Tibial nerve (tissue), 4 donors: ENCODE data around the gene IQSEC3. TPM values are rescaled to one million over a fixed set of nuclear protein-coding genes. Genes with fewer than 3 reads are reported as not detected.

Experiments used
- DNase-seq, 2 donors: peaks; one replicate each; pipeline ENCODE4 v3.0.0-alpha.2; 2019; ENCODE audit warnings: low spot score in 2 of 2
- H3K27ac ChIP-seq, 4 donors: fragments of 200-600 bp; sonication (generic) in 3 of 4; one replicate each; pipeline ENCODE4 v1.5.1; 2017 to 2019; ENCODE audit warnings: mild to moderate bottlenecking in 1 of 4
- H3K27me3 ChIP-seq, 2 donors: fragments of 200-600 bp; sonication (generic) in 1 of 2; one replicate each; pipeline versions ENCODE4 v1.5.1 to v1.6.0; 2017 to 2019
- H3K36me3 ChIP-seq, 3 donors: fragments of 200-600 bp; sonication (generic); one replicate each; pipeline ENCODE4 v1.5.1; 2018 to 2019
- H3K4me1 ChIP-seq, 4 donors: fragments of 200-600 bp; sonication (generic) in 3 of 4; one replicate each; pipeline ENCODE4 v1.5.1; 2017 to 2019
- H3K4me3 ChIP-seq, 4 donors: fragments of 200-600 bp; sonication (generic) in 3 of 4; one replicate each; pipeline ENCODE4 v1.5.1; 2017 to 2019; ENCODE audit warnings: mild to moderate bottlenecking in 1 of 4, moderate library complexity in 1 of 4
- H3K9me3 ChIP-seq, 4 donors: fragments of 200-600 bp; sonication (generic) in 3 of 4; one replicate each; pipeline ENCODE4 v1.5.1; 2017 to 2019
- CTCF ChIP-seq, 5 experiments: fragments of 200-600 bp in 3 of 5; fragments of 450-650 bp in 2 of 5; sonication (generic) in 3 of 5; IDR thresholded peaks; one replicate each; pipeline ENCODE4 v1.5.1; 2016 to 2019; ENCODE audit warnings: antibody characterized with exemption in 5 of 5, mild to moderate bottlenecking in 3 of 5, moderate library complexity in 2 of 5
- EP300 ChIP-seq, 2 donors: sonication (generic); formaldehyde crosslinking; IDR thresholded peaks; one replicate each; pipeline ENCODE4 v1.6.1; 2017; ENCODE audit warnings: antibody characterized with exemption in 2 of 2, mild to moderate bottlenecking in 1 of 2
- POLR2A ChIP-seq, 2 donors: fragments of 450-650 bp; IDR thresholded peaks; one replicate each; pipeline ENCODE4 v1.6.1; 2017; ENCODE audit warnings: antibody characterized with exemption in 2 of 2, mild to moderate bottlenecking in 2 of 2, moderate library complexity in 2 of 2
- WGBS, 2 donors: methylation state at CpG; one replicate each; pipeline ENCODE4 v1.1.5; 2018; 5-methylcytosine and 5-hydroxymethylcytosine counted together
- total RNA-seq, 4 donors: library from RNA; depleted of rRNA; stranded (reverse); fragments of >200 nt; gene quantifications; one replicate each; pipeline ENCODE4 v1.1.0, GENCODE V29; 2016

Gene IQSEC3
- total RNA-seq, 4 donors from 2014 or later, result 0.84 to 6.5 (median 1.6) TPM

- no peaks in the 10 kb centered on the region for H3K27me3 ChIP-seq
- TF ChIP-seq POLR2A (IDR thresholded peaks at IDR 0.05), result no peak
- TF ChIP-seq EP300 (IDR thresholded peaks at IDR 0.05), result no peak
- TF ChIP-seq CTCF (IDR thresholded peaks at IDR 0.05), result no peak
- WGBS, 2 donors, result 72 to 94% methylated on average over 5 to 13 of the region's 13 CpGs
- H3K27ac ChIP-seq, result no peak overlapping the region
- H3K4me1 ChIP-seq, result no peaks in the 10 kb centered on the region
- H3K36me3 ChIP-seq, result no peaks in the 10 kb centered on the region
- no peaks in the 10 kb centered on the region for H3K9me3 ChIP-seq
- no peak overlapping the region for H3K4me3 ChIP-seq
- no peak for DNase-seq
Observed at GRCh38 chr12:156945-157344, 90.4 kb downstream of the IQSEC3 start.

- Histone ChIP-seq H3K4me3 (no peak overlapping the region), H3K27ac (no peak overlapping the region), H3K36me3 (no peaks in the 10 kb centered on the region), H3K4me1 (no peaks in the 10 kb centered on the region), H3K9me3 (no peaks in the 10 kb centered on the region), H3K27me3 (no peaks in the 10 kb centered on the region)
- WGBS, 2 donors, result 84 to 87% methylated on average over 8 to 10 of the region's 12 CpGs
- DNase-seq, result no peak
- no peak for TF ChIP-seq CTCF (IDR thresholded peaks at IDR 0.05)
Observed at GRCh38 chr12:157644-158043, 91.1 kb downstream of the IQSEC3 start.

DNA sequence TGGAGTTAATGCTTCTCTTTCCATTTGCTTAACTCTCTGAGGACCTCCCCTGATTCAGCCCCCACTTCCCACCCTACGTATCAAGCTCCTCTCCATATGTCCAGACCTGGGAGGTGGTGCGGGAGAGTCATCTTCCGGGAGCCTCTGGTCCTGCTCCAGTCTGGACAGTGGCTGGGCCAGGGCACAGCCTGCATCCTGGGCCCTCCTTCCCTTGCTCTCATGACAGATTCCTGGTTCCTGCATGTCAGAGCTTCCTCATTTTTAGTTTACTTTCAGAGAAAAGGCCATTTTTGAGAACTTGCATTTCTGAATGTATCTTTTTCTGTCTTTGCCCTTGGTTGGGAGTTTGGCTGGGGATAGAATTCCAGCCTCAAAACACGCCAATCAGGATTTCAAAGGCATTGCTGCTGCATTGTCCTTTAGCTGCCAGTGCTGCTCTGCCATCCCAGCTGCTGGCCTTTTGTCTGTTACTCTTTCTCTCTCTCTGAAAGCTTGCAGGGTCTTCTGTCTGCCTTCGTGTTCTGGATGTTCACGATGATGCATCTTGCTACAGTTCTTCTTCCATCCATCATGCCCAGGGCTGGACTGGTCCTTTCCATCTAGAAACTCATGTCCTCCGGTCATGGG lies 92.7 kb downstream of the IQSEC3 start:
- H3K36me3 ChIP-seq, result no peaks in the 10 kb centered on the region
- H3K27ac ChIP-seq, result no peak overlapping the region
- H3K27me3 ChIP-seq, result peaks cover 0 to 8% of the 10 kb centered on the region in 2 donors
- no peak for DNase-seq
- no peaks in the 10 kb centered on the region for H3K9me3 ChIP-seq
- H3K4me1 ChIP-seq, result no peaks in the 10 kb centered on the region
- no peak overlapping the region for H3K4me3 ChIP-seq
- TF ChIP-seq POLR2A (IDR thresholded peaks at IDR 0.05), result no peak
- no peak for TF ChIP-seq CTCF (IDR thresholded peaks at IDR 0.05)
- no peak for TF ChIP-seq EP300 (IDR thresholded peaks at IDR 0.05)
- WGBS, 2 donors, result 74% methylated on average over 7 of the region's 7 CpGs

GRCh38 chr12:160858-161257 lies 94.3 kb downstream of the IQSEC3 start:
- 69 to 71% methylated on average over 9 of the region's 9 CpGs for WGBS, 2 donors
- Histone ChIP-seq H3K4me3 (no peak overlapping the region), H3K27ac (no peak overlapping the region), H3K9me3 (no peaks in the 10 kb centered on the region), H3K27me3 (peaks cover 0 to 11% of the 10 kb centered on the region in 2 donors), H3K4me1 (no peaks in the 10 kb centered on the region), H3K36me3 (no peaks in the 10 kb centered on the region)
- TF ChIP-seq CTCF (IDR thresholded peaks at IDR 0.05) (no peak), POLR2A (IDR thresholded peaks at IDR 0.05) (no peak), EP300 (IDR thresholded peaks at IDR 0.05) (no peak)
- DNase-seq, result no peak

GRCh38 chr12:161823-162222 lies 95.3 kb downstream of the IQSEC3 start:
- peaks cover 0 to 11% of the 10 kb centered on the region in 2 donors for H3K27me3 ChIP-seq
- no peak for DNase-seq
- H3K27ac ChIP-seq, result no peak overlapping the region
- H3K9me3 ChIP-seq, result no peaks in the 10 kb centered on the region
- WGBS, 2 donors, result 91% methylated on average over 8 of the region's 8 CpGs
- no peaks in the 10 kb centered on the region for H3K36me3 ChIP-seq
- no peaks in the 10 kb centered on the region for H3K4me1 ChIP-seq
- H3K4me3 ChIP-seq, result no peak overlapping the region
- TF ChIP-seq EP300 (IDR thresholded peaks at IDR 0.05) (no peak), CTCF (IDR thresholded peaks at IDR 0.05) (no peak), POLR2A (IDR thresholded peaks at IDR 0.05) (no peak)
